B cell (primary cell): ENCODE measurements around the gene NTMT1.
"Not testable (repeated sequence)": the region's sequence is repeated elsewhere in the genome, so short reads cannot be mapped to it uniquely, and the experiment has no call there.

ENCODE experiments used
- CTCF ChIP-seq: fragments of 200-600 bp; IDR thresholded peaks from one replicate; pipeline ENCODE4 v1.8.0; 2022; ENCODE audit warnings: antibody characterized with exemption, mild to moderate bottlenecking
- EZH2 ChIP-seq: IDR thresholded peaks from 2 replicates; pipeline ENCODE4 v1.6.1; 2012; ENCODE audit warnings: borderline replicate concordance, low read depth, mild to moderate bottlenecking, moderate library complexity, low read length; ENCODE audit not compliant: insufficient read depth, poor library complexity, severe bottlenecking

DNA sequence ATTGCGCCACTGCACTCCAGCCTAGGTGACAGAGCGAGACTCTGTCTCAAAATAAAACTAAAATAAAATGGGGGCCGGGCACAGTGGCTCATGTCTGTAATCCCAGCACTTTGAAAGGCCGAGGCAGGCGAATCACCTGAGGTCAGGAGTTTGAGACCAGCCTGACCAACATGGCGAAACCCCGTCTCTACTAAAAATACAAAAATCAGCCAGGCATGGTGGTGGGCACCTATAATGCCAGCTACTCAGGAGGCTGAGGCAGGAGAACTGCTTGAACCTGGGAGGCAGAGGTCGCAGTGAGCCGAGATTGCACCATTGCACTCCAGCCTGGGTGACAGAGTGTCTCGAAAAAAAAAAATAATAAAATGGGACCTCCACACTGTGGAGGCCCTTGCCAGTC, 10.4 kb downstream of the NTMT1 start:
- not testable (repeated sequence) for TF ChIP-seq CTCF, EZH2
